SH-SY5Y (cell line): ENCODE measurements around the gene REN.

ENCODE experiments used
- GATA2 ChIP-seq: IDR thresholded peaks from 2 replicates; pipeline ENCODE4 v1.6.1; 2011; ENCODE audit warnings: mild to moderate bottlenecking, low read depth, low read length
- GATA3 ChIP-seq: IDR thresholded peaks from 2 replicates; pipeline ENCODE4 v1.6.1; 2011; ENCODE audit warnings: low read depth, mild to moderate bottlenecking, low read length, moderate library complexity

- TF ChIP-seq GATA2 (no peak), GATA3 (no peak)
Measured at GRCh38 chr1:204141131-204141530, 25.0 kb downstream of the REN start.
